ENCODE measurements around the gene OR12D2. TPM values are rescaled to one million over a fixed set of nuclear protein-coding genes. Genes with fewer than 3 reads are reported as not detected.
A peak's percentile ranks its signal among the peaks of the same experiment; 100 is the strongest.

Gene OR12D2
- total RNA-seq, 1 experiment from 2014 or later, result not detected

GRCh38 chr6:29375191-29375590 lies 20.2 kb upstream of the OR12D2 start, which contains the start of gene OR12D3:
OR12D3 (minus strand) TSS chr6:29375291; CDS start chr6:29375287, 4 bp downstream.
- intact Hi-C loops (cut with micrococcal nuclease), result no loop called here
- Mint-ChIP-seq H3K27me3 (ENCODE audit: insufficient read depth, unreplicated experiment) (peaks cover 49% of the 10 kb centered on the region), H3K27ac (ENCODE audit: low read depth, unreplicated experiment) (no peak within 1 kb of the TSS), H3K9me3 (ENCODE audit: unreplicated experiment) (no peaks in the 10 kb centered on the region), H3K4me1 (ENCODE audit: insufficient read depth, unreplicated experiment) (no peaks in the 10 kb centered on the region), H3K36me3 (ENCODE audit: insufficient read depth, unreplicated experiment) (no peaks in the 10 kb centered on the region), H3K4me3 (ENCODE audit: unreplicated experiment) (no peak within 1 kb of the TSS)
- no peak for TF ChIP-seq CTCF (IDR thresholded peaks at IDR 0.05; ENCODE audit: unreplicated experiment)
- no TSS peak for BruUV-seq (replicated peaks)
- no peak for DNase-seq (ENCODE audit: unreplicated experiment)
- CTCF ChIA-PET, result no interaction called here
- POLR2A ChIA-PET, result no interaction called here

GRCh38 chr6:29376003-29376402 lies 19.4 kb upstream of the OR12D2 start:
- Mint-ChIP-seq H3K27me3 (ENCODE audit: insufficient read depth, unreplicated experiment) (peaks cover 49% of the 10 kb centered on the region), H3K4me3 (ENCODE audit: unreplicated experiment) (no peak overlapping the region), H3K9me3 (ENCODE audit: unreplicated experiment) (no peaks in the 10 kb centered on the region), H3K36me3 (ENCODE audit: insufficient read depth, unreplicated experiment) (no peaks in the 10 kb centered on the region), H3K4me1 (ENCODE audit: insufficient read depth, unreplicated experiment) (no peaks in the 10 kb centered on the region), H3K27ac (ENCODE audit: low read depth, unreplicated experiment) (no peak overlapping the region)
- ChIA-PET CTCF (interaction anchor here (0.6 to 1.0 kb wide), 7 partner anchors 11 to 812 kb away, joined by 3 to 4 read pairs (median 3); no protein-coding TSS in a partner anchor), POLR2A (interaction anchor here (1.0 kb wide), 1 partner anchor 208 kb away, joined by 3 read pairs; the partner anchor contains the start of gene OR2H2)
- DNase-seq (ENCODE audit: unreplicated experiment), result peak; percentile 19
- no peak for TF ChIP-seq CTCF (IDR thresholded peaks at IDR 0.05; ENCODE audit: unreplicated experiment)
- intact Hi-C loops (cut with micrococcal nuclease), result loop anchor here (1.0 kb wide), 1 partner anchor 213 kb away; no protein-coding TSS in a partner anchor
- no TSS peak for BruUV-seq (replicated peaks)

GRCh38 chr6:29388533-29388932 lies 6.9 kb upstream of the OR12D2 start:
- Mint-ChIP-seq H3K9me3 (ENCODE audit: unreplicated experiment) (no peaks in the 10 kb centered on the region), H3K4me3 (ENCODE audit: unreplicated experiment) (no peak overlapping the region), H3K4me1 (ENCODE audit: insufficient read depth, unreplicated experiment) (no peaks in the 10 kb centered on the region), H3K27me3 (ENCODE audit: insufficient read depth, unreplicated experiment) (peaks cover 83% of the 10 kb centered on the region), H3K27ac (ENCODE audit: low read depth, unreplicated experiment) (no peak overlapping the region), H3K36me3 (ENCODE audit: insufficient read depth, unreplicated experiment) (no peaks in the 10 kb centered on the region)
- no peak for TF ChIP-seq CTCF (IDR thresholded peaks at IDR 0.05; ENCODE audit: unreplicated experiment)
- CTCF ChIA-PET, result no interaction called here
- POLR2A ChIA-PET, result no interaction called here
- BruUV-seq (replicated peaks), result no TSS peak
- intact Hi-C loops (cut with micrococcal nuclease), result no loop called here
- no peak for DNase-seq (ENCODE audit: unreplicated experiment)

GRCh38 chr6:29399525-29399924 lies 4.1 kb downstream of the OR12D2 start:
- intact Hi-C loops (cut with micrococcal nuclease), result no loop called here

More at GRCh38 chr6:29399525-29399924, 4.1 kb downstream of the OR12D2 start:
- no peak for TF ChIP-seq CTCF (IDR thresholded peaks at IDR 0.05; ENCODE audit: unreplicated experiment)
- H3K27me3 Mint-ChIP-seq (ENCODE audit: insufficient read depth, unreplicated experiment), result peaks cover 96% of the 10 kb centered on the region
- POLR2A ChIA-PET, result no interaction called here
- no peak for DNase-seq (ENCODE audit: unreplicated experiment)
- H3K4me3 Mint-ChIP-seq (ENCODE audit: unreplicated experiment), result no peak overlapping the region
- H3K9me3 Mint-ChIP-seq (ENCODE audit: unreplicated experiment), result no peaks in the 10 kb centered on the region
- CTCF ChIA-PET, result no interaction called here
- no peaks in the 10 kb centered on the region for H3K36me3 Mint-ChIP-seq (ENCODE audit: insufficient read depth, unreplicated experiment)
- H3K27ac Mint-ChIP-seq (ENCODE audit: low read depth, unreplicated experiment), result no peak overlapping the region
- H3K4me1 Mint-ChIP-seq (ENCODE audit: insufficient read depth, unreplicated experiment), result no peaks in the 10 kb centered on the region
- BruUV-seq (replicated peaks), result no TSS peak
